NCI-H446 (cell line): ENCODE measurements around the gene INVS.
A peak's percentile ranks its signal among the peaks of the same experiment; 100 is the strongest.
"Not testable (repeated sequence)": the region's sequence is repeated elsewhere in the genome, so short reads cannot be mapped to it uniquely, and the experiment has no call there.

Experiments
- DNase-seq, 2 experiments: peaks; one replicate each; lab custom pipeline; 2025; lab: John Stamatoyannopoulos, UW

INVS gene, protein sequence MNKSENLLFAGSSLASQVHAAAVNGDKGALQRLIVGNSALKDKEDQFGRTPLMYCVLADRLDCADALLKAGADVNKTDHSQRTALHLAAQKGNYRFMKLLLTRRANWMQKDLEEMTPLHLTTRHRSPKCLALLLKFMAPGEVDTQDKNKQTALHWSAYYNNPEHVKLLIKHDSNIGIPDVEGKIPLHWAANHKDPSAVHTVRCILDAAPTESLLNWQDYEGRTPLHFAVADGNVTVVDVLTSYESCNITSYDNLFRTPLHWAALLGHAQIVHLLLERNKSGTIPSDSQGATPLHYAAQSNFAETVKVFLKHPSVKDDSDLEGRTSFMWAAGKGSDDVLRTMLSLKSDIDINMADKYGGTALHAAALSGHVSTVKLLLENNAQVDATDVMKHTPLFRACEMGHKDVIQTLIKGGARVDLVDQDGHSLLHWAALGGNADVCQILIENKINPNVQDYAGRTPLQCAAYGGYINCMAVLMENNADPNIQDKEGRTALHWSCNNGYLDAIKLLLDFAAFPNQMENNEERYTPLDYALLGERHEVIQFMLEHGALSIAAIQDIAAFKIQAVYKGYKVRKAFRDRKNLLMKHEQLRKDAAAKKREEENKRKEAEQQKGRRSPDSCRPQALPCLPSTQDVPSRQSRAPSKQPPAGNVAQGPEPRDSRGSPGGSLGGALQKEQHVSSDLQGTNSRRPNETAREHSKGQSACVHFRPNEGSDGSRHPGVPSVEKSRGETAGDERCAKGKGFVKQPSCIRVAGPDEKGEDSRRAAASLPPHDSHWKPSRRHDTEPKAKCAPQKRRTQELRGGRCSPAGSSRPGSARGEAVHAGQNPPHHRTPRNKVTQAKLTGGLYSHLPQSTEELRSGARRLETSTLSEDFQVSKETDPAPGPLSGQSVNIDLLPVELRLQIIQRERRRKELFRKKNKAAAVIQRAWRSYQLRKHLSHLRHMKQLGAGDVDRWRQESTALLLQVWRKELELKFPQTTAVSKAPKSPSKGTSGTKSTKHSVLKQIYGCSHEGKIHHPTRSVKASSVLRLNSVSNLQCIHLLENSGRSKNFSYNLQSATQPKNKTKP

GRCh38 chr9:100098887-100099721 is at the start of gene INVS, which contains the start of gene ERP44:
Gene INVS, plus strand, starts transcription at chr9:100099243. Its CDS starts 5,279 bp downstream, at chr9:100104522.
Gene ERP44, minus strand, starts transcription at chr9:100099000. Its CDS starts 160 bp downstream, at chr9:100098840.
- peak; percentile 94 to 95 for DNase-seq

DNA sequence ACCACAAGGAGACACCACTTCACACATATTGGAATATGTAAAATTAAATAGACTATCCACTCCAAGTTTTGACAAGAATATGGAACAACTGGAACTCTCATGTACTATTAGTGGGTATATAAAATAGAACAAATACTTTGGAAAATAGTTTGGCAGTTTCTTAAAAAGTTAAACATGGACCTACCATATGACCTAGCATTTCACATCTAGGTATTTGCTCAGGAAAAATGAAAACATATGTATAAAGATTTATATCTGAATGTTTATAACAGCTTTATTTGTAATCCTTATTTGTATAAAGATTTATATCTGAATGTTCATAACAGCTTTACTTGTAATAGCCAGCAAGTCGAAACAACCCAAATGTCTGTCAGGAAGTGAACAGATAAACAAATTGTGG is 49.5 kb upstream of the INVS start:
- DNase-seq, result no peak

GRCh38 chr9:100052375-100052774 is 46.7 kb upstream of the INVS start:
- DNase-seq, result no peak

DNA sequence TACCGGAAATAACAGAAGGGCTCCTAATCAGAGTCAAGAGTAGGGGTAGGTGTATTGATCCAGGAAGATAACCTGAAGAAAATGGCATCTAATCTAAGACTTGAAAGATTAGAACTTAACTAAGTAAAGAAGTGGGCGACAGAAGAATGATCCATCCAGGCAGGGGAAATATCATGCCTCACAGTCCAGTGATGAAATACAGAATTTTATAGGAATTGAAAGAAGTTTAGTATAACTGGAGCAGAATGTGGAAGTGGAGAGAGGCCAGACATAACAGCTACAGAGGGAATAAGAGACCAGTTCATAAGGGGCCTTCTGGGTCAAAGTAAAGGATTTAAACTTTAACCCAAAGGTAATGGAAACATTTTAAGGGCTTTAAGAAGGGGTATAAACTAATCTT is 42.5 kb upstream of the INVS start:
- no peak for DNase-seq

- DNase-seq, result no peak
Measured at GRCh38 chr9:100057624-100058023, 41.4 kb upstream of the INVS start.

- DNase-seq, result no peak
Measured at GRCh38 chr9:100058699-100059579, 40.1 kb upstream of the INVS start.

DNA sequence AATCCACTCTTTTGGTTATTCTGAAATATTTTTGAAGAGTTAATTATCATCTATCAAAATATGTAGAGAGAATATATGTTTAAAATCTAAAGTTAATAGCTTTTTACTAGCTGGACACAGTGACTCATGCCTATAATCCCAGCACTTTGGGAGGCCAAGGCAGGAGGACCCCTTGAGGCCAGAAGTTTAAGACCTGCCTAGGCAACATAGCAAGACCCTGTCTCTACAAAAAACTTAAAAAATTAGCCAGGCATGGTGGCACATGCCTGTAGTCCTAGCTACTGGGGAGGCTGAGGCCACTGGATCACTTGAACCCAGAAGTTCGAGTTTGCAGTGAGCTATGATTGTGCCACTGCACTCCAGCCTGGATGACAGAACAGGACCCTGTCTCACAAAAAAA is 36.4 kb upstream of the INVS start:
- DNase-seq, result not testable (repeated sequence)

DNA sequence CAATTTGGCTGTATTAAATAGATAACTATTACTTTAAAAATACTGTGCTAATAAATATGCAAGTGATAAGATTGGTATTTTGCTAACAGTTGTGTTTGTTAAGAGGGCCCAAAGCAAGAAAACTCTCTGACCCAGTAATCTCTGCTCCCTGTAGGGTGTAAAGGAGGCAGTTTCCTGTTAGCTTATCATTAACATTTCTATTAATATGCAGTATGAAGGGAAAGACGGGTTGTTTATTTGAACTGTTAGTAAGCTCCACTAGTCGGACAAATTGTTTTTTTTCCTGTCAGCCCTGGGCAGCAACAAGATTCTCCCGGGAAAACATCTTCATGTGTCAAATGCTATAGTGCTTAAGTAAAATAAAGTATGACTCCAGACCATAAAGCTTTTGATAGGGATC is 35.9 kb upstream of the INVS start:
- DNase-seq, result no peak

DNA sequence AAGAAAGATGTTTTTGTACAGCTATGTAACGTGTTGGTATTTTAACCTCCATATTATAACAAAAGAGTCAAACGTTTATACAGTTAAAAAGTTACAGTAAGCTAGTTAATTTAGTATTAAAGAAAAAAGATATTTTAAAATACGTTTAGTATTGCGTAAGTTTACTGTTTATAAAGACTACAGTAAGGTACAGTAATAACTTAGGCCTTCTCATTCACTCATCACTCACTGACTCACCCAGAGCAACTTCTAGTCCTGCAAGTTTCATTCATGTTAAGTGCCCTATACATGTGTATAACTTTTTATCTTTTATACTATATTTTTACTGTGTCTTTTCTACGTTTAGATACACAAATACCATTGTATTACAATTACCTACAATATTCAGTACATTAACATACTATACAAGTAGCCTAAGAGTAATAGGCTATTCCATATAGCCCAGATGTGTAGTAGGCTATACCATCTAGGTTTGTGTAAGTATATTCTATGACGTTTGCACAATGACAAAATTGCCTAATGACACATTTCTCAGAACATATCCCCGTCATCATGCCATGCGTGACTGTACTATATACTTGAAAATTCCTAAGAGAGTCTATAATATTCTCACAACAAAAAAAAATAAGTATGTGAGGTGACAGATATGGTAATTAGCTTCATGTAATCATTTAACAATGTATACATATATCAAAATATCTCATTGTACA is 34.0 kb upstream of the INVS start:
- DNase-seq, result no peak

DNA sequence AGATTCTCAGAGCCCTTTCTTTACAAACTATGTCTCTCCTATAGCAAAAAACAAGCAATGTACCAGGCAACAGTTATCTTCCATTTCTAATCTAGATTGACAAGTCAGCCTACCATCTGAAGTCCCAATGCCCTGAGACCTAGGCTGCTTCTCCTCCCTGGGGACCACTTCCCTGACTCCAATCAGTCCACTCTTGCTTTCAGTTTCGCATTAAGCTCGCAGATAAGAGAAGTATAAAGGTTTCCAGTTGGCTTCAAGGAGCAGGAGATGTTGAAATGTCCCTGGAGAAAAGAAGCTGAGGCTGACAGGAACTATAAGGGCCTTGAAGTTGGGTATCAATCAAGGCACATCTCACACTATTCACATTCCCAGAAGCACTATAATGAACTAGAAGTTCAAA is 32.5 kb upstream of the INVS start:
- DNase-seq, result no peak

DNA sequence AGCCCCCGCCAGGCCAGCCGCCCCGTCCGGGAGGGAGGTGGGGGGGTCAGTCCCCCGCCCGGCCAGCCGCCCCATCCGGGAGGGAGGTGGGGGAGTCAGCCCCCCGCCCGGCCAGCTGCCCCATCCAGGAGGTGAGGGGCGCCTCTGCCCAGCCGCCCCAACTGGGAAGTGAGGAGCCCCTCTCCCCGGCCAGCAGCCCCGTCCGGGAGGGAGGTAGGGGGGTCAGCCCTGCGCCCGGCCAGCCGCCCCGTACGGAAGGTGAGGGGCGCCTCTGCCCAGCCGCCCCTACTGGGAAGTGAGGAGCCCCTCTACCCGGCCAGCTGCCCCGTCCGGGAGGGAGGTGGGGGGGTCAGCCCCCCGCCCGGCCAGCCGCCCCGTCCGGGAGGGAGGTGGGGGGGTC is 31.1 kb upstream of the INVS start:
- DNase-seq, result not testable (repeated sequence)

GRCh38 chr9:100069068-100069467 is 30.0 kb upstream of the INVS start:
- DNase-seq, result not testable (repeated sequence)

DNA sequence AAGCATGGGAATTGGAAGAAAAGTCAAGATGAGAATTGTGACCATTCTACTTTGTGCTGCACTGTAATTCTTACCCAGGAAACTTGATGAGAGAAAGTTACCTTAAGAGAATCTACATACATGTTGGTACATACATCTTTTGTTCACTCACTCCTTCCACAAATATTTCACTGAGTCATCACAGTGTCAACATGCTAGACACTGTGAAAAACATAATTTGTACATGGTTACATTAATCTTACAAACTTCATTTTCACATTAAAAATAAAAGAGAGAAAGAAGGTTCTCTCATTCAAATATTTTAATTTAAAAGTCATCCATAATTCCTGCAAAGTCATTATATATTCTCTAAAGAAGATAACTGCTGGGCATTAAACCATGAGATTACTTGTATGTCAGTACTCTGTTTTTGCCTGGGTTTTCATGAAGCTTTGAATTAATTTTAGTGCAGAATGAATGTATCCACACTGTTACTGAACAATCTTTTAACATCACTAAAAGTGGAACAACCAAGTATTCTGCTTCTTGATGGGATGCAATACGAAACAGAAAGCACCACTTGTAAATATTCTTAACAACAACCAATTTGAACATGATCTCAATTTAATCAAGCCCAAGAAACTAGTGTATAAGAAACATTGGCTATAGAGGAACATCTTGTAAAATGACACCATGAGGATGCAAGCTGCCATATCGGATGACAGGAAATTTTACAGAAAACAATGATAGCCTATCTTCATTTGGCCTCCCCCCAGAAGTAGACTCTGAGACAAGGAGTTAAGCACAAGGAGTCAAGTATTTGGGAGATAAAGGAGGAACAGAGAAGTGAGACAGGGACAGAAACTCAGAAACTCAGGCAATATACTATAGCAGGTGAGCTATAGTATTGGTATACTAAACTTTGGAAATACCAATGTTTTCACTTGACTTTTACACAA is 28.7 kb upstream of the INVS start:
- no peak for DNase-seq

- DNase-seq, result no peak
Measured at GRCh38 chr9:100071271-100071670, 27.8 kb upstream of the INVS start.

DNA sequence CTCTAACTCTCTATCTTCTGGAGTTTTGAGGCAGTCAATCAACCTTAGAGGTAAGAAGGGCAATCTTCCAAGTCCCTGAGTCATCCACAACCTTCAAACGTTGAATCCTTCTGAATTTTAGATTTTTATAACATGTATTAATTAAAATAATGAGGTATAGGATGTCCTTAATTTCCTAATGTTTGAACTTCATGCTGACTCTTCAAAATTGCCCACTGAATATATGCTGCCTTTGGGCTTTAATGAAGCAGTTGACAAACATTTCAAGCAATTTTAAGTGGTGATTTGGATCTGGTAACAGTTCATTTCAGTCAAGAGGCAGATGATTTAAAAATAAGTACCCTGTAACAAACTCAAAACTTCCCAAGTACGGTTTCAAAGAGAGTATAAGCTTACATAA is 26.2 kb upstream of the INVS start:
- no peak for DNase-seq

DNA sequence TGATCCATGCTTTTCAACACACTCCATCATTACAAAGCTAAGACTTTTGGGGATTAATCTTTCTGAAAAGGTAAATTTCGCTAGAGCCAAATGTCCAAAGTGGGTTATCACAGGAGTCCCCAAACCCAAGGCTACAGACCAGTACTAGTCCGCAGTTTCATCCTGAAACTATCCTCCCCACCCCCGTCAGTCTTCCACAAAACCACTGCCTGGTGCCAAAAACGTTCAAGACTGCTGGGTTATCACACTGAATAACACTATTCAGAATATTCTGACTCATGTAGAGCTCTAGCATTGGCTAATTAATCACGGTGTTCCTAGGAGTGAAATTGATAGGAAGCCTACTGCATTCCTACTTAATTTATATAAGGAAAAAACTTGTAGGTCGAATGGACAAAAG is 24.9 kb upstream of the INVS start:
- no peak for DNase-seq

DNA sequence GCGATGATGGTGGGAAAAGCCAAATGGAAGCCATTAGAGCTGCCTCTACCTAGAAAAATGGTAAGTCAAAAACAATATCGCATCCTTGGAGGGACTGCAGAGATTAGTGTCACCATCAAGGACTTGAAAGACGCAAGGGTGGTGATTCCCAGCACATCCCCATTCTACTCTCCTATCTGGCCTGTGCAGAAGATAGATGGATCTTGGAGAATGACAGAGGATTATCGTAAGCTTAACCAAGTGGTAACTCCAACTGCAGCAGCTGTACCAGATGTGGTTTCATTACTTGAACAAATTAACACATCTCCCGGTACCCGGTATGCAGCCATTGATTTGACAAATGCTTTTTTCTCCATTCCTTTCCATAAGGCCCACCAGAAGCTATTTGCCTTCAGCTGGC is 24.1 kb upstream of the INVS start:
- no peak for DNase-seq

GRCh38 chr9:100076256-100076655 is 22.8 kb upstream of the INVS start:
- not testable (repeated sequence) for DNase-seq

DNA sequence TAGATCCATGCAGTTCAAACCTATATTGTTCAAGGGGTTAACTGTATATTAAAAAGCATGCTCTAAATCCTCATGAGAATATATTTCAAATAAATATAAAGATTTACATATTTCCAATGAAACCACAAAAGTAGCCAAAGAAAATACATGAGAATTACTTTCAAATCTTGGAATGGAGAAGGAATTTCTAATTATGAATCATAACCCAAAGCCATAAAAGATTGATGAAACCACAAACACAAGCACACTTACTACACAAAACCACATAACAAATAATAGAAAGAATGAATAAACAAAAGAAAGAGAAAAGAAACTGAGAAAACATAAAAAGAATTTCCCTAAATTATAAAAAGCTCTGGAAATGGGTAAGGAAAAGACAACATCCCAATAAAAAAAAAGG is 16.3 kb upstream of the INVS start:
- no peak for DNase-seq
